ENCODE measurements around the gene GRIN1. TPM values are rescaled to one million over a fixed set of nuclear protein-coding genes. Genes with fewer than 3 reads are reported as not detected.

GRIN1 gene
- total and polyA plus RNA-seq, 8 donors = 0.08 to 0.53 (median 0.28) TPM; not detected in 2

GRCh38 chr9:137109250-137110146 lies 29.5 kb upstream of the GRIN1 start:
- Histone ChIP-seq H3K36me3 (peaks cover 0 to 33% (median 0%) of the 10 kb centered on the region in 3 donors), H3K4me3 (no peak overlapping the region), H3K27ac (no peak overlapping the region), H3K4me1 (no peaks in the 10 kb centered on the region), H3K27me3 (no peaks in the 10 kb centered on the region), H3K9me3 (no peaks in the 10 kb centered on the region)
- intact Hi-C loops (cut with DNase I) = loop anchor here in 1 of 3 donors (10.0 kb wide), 1 partner anchor 125 kb away; the partner anchor contains the start of gene SLC34A3
- FAIRE-seq (no peak), ATAC-seq (no peak), DNase-seq (peak in 1 of 6 donors; percentile 24)
- TF ChIP-seq, protein P1, sequence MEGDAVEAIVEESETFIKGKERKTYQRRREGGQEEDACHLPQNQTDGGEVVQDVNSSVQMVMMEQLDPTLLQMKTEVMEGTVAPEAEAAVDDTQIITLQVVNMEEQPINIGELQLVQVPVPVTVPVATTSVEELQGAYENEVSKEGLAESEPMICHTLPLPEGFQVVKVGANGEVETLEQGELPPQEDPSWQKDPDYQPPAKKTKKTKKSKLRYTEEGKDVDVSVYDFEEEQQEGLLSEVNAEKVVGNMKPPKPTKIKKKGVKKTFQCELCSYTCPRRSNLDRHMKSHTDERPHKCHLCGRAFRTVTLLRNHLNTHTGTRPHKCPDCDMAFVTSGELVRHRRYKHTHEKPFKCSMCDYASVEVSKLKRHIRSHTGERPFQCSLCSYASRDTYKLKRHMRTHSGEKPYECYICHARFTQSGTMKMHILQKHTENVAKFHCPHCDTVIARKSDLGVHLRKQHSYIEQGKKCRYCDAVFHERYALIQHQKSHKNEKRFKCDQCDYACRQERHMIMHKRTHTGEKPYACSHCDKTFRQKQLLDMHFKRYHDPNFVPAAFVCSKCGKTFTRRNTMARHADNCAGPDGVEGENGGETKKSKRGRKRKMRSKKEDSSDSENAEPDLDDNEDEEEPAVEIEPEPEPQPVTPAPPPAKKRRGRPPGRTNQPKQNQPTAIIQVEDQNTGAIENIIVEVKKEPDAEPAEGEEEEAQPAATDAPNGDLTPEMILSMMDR (IDR thresholded peaks at IDR 0.05) = no peak
- 79 to 84% methylated on average over 33 to 34 of the region's 34 CpGs for WGBS, 2 donors

- DNase-seq = no peak
- H3K9me3 ChIP-seq = no peaks in the 10 kb centered on the region
- no peak for ATAC-seq
- TF ChIP-seq, protein P1 (IDR thresholded peaks at IDR 0.05) = no peak
- peaks cover 0 to 29% (median 0%) of the 10 kb centered on the region in 3 donors for H3K36me3 ChIP-seq
- no peak overlapping the region for H3K27ac ChIP-seq
- H3K4me1 ChIP-seq = peaks cover 0 to 4% (median 0%) of the 10 kb centered on the region in 3 donors
- no peak overlapping the region for H3K4me3 ChIP-seq
- no peaks in the 10 kb centered on the region for H3K27me3 ChIP-seq
- intact Hi-C loops (cut with DNase I) = loop anchor here in 1 of 3 donors (10.0 kb wide), 1 partner anchor 124 kb away; the partner anchor contains the start of gene SLC34A3
- 90 to 94% methylated on average over 36 to 38 of the region's 38 CpGs for WGBS, 2 donors
- no peak for FAIRE-seq
Observed at GRCh38 chr9:137110147-137110910, 28.6 kb upstream of the GRIN1 start.

DNA sequence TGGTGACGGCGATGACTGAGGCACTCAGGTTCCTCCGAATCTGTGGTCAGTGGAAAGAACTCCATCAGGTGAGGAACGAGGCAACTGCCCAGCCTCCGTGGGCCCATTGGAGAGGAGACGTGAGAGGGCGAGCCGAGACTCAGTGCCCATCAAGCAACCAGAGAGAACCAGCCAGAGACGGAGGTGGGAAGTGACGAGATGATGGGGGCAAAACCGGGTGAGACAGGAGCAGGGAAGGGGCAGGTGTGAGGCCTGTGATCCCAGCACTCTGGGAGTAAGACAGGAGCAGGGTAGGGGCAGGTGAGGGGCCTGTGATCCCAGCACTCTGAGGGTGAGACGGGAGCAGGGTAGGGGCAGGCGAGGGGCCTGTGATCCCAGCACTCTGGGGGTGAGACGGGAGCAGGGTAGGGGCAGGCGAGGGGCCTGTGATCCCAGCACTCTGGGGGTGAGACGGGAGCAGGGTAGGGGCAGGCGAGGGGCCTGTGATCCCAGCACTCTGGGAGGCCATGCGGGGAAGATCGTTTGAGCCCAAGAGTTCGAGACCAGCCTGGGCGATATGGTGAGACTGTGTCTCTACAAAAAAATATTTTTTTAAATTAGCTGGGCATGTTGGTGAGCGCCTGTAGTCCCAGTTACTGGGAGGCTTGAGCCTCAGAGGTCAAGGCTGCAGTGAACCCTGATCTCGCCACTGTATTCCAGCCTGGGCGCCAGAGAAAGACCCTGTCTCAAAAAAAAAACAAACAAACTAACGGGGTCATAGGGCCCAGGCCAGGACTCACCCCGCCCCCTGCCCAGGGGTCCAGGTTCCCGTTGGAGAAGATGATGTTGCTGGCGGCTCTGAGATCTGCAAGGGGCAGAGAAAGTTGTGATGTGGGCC lies 27.8 kb upstream of the GRIN1 start:
- H3K27ac ChIP-seq = no peak overlapping the region
- H3K27me3 ChIP-seq = no peaks in the 10 kb centered on the region
- ATAC-seq = no peak
- no peaks in the 10 kb centered on the region for H3K9me3 ChIP-seq
- peaks cover 0 to 29% (median 0%) of the 10 kb centered on the region in 3 donors for H3K36me3 ChIP-seq
- no peak overlapping the region for H3K4me3 ChIP-seq
- intact Hi-C loops (cut with DNase I) = loop anchor here in 1 of 3 donors (10.0 kb wide), 1 partner anchor 124 kb away; the partner anchor contains the start of gene SLC34A3
- no peak for DNase-seq
- 86 to 89% methylated on average over 25 to 28 of the region's 28 CpGs for WGBS, 2 donors
- TF ChIP-seq, protein P1 (IDR thresholded peaks at IDR 0.05) = no peak
- H3K4me1 ChIP-seq = peaks cover 0 to 4% (median 0%) of the 10 kb centered on the region in 3 donors
- no peak for FAIRE-seq

DNA sequence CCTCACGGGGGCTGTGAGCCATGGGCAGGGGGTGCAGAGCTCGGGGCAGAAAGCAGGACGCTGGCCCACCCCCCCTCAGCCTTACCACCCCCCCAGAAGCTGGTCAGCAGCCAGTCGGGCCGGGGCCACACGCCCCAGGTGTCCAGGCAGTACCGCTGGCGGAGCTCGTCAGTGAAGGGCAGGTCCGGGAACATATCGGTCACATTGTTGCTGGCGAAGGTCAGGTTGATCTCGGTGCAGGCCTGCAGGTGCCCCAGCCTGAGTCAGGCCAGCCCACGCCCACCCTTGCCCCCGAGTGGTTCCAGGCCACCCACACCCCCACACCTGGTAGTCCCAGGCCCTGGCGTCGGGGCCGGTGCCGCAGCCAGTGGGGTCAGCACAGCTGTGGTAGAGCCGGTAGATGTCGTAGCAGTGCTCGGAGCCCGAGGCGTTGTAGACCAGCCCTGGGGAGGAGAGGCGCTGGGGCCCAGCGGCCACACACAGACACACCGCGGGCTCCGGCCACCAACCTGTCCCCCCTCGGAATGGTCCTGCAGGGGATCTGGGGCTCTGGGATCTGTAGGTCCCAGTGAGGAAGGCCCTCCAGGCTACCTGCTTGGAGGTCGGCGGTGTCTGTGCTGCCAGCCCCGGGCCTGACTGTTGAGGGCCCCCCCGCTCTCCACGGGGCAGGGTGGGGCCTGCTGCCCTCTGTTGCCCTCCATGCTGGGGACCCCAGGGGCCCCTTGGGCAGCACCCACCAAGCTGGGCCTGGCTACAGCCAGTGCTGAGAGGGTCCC lies 27.0 kb upstream of the GRIN1 start:
- TF ChIP-seq, protein P1 (IDR thresholded peaks at IDR 0.05) = no peak
- no peak for ATAC-seq
- DNase-seq = peak in 2 of 6 donors; percentile 42 to 80
- H3K36me3 ChIP-seq = peaks cover 0 to 28% (median 0%) of the 10 kb centered on the region in 3 donors
- H3K27me3 ChIP-seq = no peaks in the 10 kb centered on the region
- no peak overlapping the region for H3K4me3 ChIP-seq
- no peak for FAIRE-seq
- peaks cover 0 to 4% (median 0%) of the 10 kb centered on the region in 3 donors for H3K4me1 ChIP-seq
- intact Hi-C loops (cut with DNase I) = loop anchor here in 1 of 3 donors (10.0 kb wide), 1 partner anchor 123 kb away; the partner anchor contains the start of gene SLC34A3
- no peaks in the 10 kb centered on the region for H3K9me3 ChIP-seq
- WGBS, 2 donors = 89 to 91% methylated on average over 32 to 35 of the region's 35 CpGs
- H3K27ac ChIP-seq = no peak overlapping the region
